Ishikawa (cell line): ENCODE measurements around the gene RNF217.
A peak's percentile ranks its signal among the peaks of the same experiment; 100 is the strongest.

ENCODE experiments used
- CREB1 ChIP-seq: IDR thresholded peaks from 2 replicates; pipeline ENCODE4 v1.6.1; 2012; ENCODE audit warnings: low read depth
- FOXM1 ChIP-seq: IDR thresholded peaks from 2 replicates; pipeline ENCODE4 v1.6.1; 2012; ENCODE audit warnings: low read depth, borderline replicate concordance
- MAX ChIP-seq: IDR thresholded peaks from 2 replicates; pipeline ENCODE4 v1.6.1; 2012
- NFIC ChIP-seq: IDR thresholded peaks from 2 replicates; pipeline ENCODE4 v1.6.1; 2012
- TEAD4 ChIP-seq: IDR thresholded peaks from 2 replicates; pipeline ENCODE4 v1.6.1; 2012
- YY1 ChIP-seq: IDR thresholded peaks from 2 replicates; pipeline ENCODE4 v1.6.1; 2012; ENCODE audit warnings: low read depth

GRCh38 chr6:125001684-125002405, 39.6 kb downstream of the RNF217 start:
- no peak for TF ChIP-seq FOXM1
- no peak for TF ChIP-seq NFIC
- TF ChIP-seq CREB1, result no peak; the same call in 1 of the 2 replicates
- TF ChIP-seq MAX, result no peak
- no peak for TF ChIP-seq YY1
- peak; percentile 32; the same call in 1 of the 2 replicates for TF ChIP-seq TEAD4
